ENCODE results near the gene NUP42. TPM values are rescaled to one million over a fixed set of nuclear protein-coding genes. Genes with fewer than 3 reads are reported as not detected.
A peak's percentile ranks its signal among the peaks of the same experiment; 100 is the strongest.

The NUP42 gene
- total and polyA plus RNA-seq, 9 of the 15 experiments (the other 6 are each of a cell fraction or from before 2014, with no cell fraction given), result 41.8 to 86.4 (median 71.2) TPM

DNA sequence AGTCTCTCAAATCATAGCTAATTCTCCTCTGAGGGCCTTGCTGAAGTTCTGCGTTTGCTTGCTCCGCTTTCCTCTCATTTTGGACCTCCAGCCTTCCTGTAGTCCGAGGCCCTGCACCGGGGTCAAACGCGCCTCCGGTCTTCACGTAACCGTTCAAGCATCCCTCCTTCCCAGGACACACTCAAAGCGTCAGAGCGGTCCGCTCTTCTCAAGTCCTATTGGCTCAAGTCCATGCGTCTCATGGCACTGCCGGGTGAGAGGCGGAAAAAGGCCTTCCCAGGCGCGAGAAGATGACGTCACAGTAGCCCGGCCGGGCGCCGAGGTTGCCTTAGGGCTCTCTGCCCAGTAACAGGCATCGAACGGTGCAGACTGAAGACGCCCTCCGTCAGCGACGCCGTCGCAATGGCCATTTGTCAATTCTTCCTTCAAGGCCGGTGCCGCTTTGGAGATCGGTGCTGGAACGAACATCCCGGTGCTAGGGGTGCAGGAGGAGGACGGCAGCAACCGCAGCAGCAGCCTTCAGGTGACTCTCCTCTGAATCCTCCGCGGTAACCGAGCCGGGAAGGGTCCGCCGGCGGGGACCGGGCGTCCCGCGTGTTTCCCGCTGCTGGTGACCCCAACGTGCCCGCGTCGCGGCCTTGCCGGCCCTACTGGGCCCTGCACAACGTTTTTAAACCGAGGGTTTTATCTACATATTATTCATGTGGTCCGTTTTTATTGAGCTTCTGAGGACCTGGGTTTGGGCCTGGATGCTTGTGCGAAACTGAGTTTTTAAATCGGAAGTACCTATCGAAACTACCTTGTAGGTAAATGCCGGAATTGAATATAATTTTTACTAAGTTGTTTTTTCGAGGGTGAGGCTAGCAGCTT, at the start of gene NUP42 (continued):
- TF ChIP-seq, protein P1, sequence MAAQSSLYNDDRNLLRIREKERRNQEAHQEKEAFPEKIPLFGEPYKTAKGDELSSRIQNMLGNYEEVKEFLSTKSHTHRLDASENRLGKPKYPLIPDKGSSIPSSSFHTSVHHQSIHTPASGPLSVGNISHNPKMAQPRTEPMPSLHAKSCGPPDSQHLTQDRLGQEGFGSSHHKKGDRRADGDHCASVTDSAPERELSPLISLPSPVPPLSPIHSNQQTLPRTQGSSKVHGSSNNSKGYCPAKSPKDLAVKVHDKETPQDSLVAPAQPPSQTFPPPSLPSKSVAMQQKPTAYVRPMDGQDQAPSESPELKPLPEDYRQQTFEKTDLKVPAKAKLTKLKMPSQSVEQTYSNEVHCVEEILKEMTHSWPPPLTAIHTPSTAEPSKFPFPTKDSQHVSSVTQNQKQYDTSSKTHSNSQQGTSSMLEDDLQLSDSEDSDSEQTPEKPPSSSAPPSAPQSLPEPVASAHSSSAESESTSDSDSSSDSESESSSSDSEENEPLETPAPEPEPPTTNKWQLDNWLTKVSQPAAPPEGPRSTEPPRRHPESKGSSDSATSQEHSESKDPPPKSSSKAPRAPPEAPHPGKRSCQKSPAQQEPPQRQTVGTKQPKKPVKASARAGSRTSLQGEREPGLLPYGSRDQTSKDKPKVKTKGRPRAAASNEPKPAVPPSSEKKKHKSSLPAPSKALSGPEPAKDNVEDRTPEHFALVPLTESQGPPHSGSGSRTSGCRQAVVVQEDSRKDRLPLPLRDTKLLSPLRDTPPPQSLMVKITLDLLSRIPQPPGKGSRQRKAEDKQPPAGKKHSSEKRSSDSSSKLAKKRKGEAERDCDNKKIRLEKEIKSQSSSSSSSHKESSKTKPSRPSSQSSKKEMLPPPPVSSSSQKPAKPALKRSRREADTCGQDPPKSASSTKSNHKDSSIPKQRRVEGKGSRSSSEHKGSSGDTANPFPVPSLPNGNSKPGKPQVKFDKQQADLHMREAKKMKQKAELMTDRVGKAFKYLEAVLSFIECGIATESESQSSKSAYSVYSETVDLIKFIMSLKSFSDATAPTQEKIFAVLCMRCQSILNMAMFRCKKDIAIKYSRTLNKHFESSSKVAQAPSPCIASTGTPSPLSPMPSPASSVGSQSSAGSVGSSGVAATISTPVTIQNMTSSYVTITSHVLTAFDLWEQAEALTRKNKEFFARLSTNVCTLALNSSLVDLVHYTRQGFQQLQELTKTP (IDR thresholded peaks at IDR 0.05; ENCODE audit: low read depth in 1 of 2, partially characterized antibody in 2 of 2), result peak; percentile 16 to 78
- no peak for TF ChIP-seq FOXJ3 (CRISPR knock-in tag; IDR thresholded peaks at IDR 0.05)
- TF ChIP-seq ARNT (IDR thresholded peaks at IDR 0.05), result 0 out of 4 replicates have a peak, but pooled peaks of 1 of the 2 experiments have one; percentile 43
- TF ChIP-seq, protein P2, sequence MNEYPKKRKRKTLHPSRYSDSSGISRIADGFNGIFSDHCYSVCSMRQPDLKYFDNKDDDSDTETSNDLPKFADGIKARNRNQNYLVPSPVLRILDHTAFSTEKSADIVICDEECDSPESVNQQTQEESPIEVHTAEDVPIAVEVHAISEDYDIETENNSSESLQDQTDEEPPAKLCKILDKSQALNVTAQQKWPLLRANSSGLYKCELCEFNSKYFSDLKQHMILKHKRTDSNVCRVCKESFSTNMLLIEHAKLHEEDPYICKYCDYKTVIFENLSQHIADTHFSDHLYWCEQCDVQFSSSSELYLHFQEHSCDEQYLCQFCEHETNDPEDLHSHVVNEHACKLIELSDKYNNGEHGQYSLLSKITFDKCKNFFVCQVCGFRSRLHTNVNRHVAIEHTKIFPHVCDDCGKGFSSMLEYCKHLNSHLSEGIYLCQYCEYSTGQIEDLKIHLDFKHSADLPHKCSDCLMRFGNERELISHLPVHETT (CRISPR knock-in tag; conservative IDR thresholded peaks at IDR 0.05 in 1 of 2, IDR thresholded peaks at IDR 0.05 in 1 of 2), result peak in 1 of 2 experiments; percentile 87; a peak in 2 of 4 replicates
- TF ChIP-seq PYGO2 (tag; IDR thresholded peaks at IDR 0.05), result no peak
- TF ChIP-seq ZNF232 (CRISPR knock-in tag; IDR thresholded peaks at IDR 0.05), result 0 out of 2 replicates have a peak, but pooled peaks have one; percentile 83
- TF ChIP-seq, protein P3, sequence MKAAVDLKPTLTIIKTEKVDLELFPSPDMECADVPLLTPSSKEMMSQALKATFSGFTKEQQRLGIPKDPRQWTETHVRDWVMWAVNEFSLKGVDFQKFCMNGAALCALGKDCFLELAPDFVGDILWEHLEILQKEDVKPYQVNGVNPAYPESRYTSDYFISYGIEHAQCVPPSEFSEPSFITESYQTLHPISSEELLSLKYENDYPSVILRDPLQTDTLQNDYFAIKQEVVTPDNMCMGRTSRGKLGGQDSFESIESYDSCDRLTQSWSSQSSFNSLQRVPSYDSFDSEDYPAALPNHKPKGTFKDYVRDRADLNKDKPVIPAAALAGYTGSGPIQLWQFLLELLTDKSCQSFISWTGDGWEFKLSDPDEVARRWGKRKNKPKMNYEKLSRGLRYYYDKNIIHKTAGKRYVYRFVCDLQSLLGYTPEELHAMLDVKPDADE (conservative IDR thresholded peaks at IDR 0.05; ENCODE audit: control insufficient read depth, low read depth, low read length), result peak; percentile 78; the same call in 1 of the 2 replicates
- TF ChIP-seq ZNF274 (IDR thresholded peaks at IDR 0.05; ENCODE audit: borderline replicate concordance, low read depth, low read length), result no peak
- peak; percentile 90 for TF ChIP-seq JUNB (CRISPR knock-in tag; conservative IDR thresholded peaks at IDR 0.05)
- TF ChIP-seq, protein P4, sequence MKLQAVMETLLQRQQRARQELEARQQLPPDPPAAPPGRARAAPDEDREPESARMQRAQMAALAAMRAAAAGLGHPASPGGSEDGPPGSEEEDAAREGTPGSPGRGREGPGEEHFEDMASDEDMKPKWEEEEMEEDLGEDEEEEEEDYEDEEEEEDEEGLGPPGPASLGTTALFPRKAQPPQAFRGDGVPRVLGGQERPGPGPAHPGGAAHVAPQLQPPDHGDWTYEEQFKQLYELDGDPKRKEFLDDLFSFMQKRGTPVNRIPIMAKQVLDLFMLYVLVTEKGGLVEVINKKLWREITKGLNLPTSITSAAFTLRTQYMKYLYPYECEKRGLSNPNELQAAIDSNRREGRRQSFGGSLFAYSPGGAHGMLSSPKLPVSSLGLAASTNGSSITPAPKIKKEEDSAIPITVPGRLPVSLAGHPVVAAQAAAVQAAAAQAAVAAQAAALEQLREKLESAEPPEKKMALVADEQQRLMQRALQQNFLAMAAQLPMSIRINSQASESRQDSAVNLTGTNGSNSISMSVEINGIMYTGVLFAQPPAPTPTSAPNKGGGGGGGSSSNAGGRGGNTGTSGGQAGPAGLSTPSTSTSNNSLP (IDR thresholded peaks at IDR 0.05; ENCODE audit: borderline replicate concordance, low read depth, low read length), result no peak
- TF ChIP-seq MYNN (IDR thresholded peaks at IDR 0.05), result no peak; the same call in 1 of the 2 replicates
- no peak for TF ChIP-seq MYNN (CRISPR knock-in tag; IDR thresholded peaks at IDR 0.05)
- peak; percentile 83 to 88 for TF ChIP-seq FOXK2 (conservative IDR thresholded peaks at IDR 0.05 in 1 of 2, IDR thresholded peaks at IDR 0.05 in 1 of 2; ENCODE audit: low read depth in 2 of 2)
- TF ChIP-seq NBN (IDR thresholded peaks at IDR 0.05; ENCODE audit: low read depth), result peak; percentile 99
- TF ChIP-seq NFE2L1 (tag; IDR thresholded peaks at IDR 0.05; ENCODE audit: borderline replicate concordance, low read depth), result no peak
- TF ChIP-seq, protein P5, sequence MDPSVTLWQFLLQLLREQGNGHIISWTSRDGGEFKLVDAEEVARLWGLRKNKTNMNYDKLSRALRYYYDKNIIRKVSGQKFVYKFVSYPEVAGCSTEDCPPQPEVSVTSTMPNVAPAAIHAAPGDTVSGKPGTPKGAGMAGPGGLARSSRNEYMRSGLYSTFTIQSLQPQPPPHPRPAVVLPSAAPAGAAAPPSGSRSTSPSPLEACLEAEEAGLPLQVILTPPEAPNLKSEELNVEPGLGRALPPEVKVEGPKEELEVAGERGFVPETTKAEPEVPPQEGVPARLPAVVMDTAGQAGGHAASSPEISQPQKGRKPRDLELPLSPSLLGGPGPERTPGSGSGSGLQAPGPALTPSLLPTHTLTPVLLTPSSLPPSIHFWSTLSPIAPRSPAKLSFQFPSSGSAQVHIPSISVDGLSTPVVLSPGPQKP (CRISPR knock-in tag; IDR thresholded peaks at IDR 0.05), result no peak
